Thoracic aorta (tissue), 2 donors: ENCODE measurements around the gene FYCO1. TPM values are rescaled to one million over a fixed set of nuclear protein-coding genes. Genes with fewer than 3 reads are reported as not detected.
A peak's percentile ranks its signal among the peaks of the same experiment; 100 is the strongest.
"Not testable (repeated sequence)": the region's sequence is repeated elsewhere in the genome, so short reads cannot be mapped to it uniquely, and the experiment has no call there.

Source experiments
- ATAC-seq: fragments of 150-250 bp; one replicate; pipeline ENCODE4 v1.8.0; 2017; ENCODE audit warnings: low read depth; ENCODE audit not compliant: insufficient number of reproducible peaks, low FRiP score
- DNase-seq: peaks from one replicate; pipeline ENCODE4 v3.0.0-alpha.2; 2020; ENCODE audit warnings: low spot score
- H3K27ac ChIP-seq, 2 donors: fragments of 200-600 bp; sonication (generic); 1 replicate in 1 of 2; 2 replicates in 1 of 2; pipeline ENCODE4 v1.5.1; 2016; ENCODE audit warnings: mild to moderate bottlenecking in 2 of 2, moderate library complexity in 2 of 2
- H3K27me3 ChIP-seq: fragments of 200-600 bp; sonication (generic); replicated peaks from 2 replicates; pipeline ENCODE4 v1.6.0; 2016; ENCODE audit warnings: mild to moderate bottlenecking; ENCODE audit not compliant: insufficient read depth
- H3K36me3 ChIP-seq: fragments of 200-600 bp; sonication (generic); one replicate; pipeline ENCODE4 v1.5.1; 2016
- H3K4me1 ChIP-seq, 2 donors: fragments of 200-600 bp; sonication (generic); 1 replicate in 1 of 2; 2 replicates in 1 of 2; pipeline versions ENCODE4 v1.5.1 to v1.6.0; 2016; ENCODE audit warnings: low read depth in 2 of 2, mild to moderate bottlenecking in 1 of 2; ENCODE audit not compliant: control insufficient read depth in 1 of 2
- H3K4me3 ChIP-seq: fragments of 200-600 bp; sonication (generic); 2 replicates; pipeline ENCODE4 v1.5.1; 2016; ENCODE audit warnings: mild to moderate bottlenecking
- H3K9me3 ChIP-seq: fragments of 200-600 bp; sonication (generic); 2 replicates; pipeline ENCODE4 v1.5.1; 2016
- total RNA-seq, 2 donors: library from RNA; depleted of rRNA; stranded (reverse); fragments of >200 nt; gene quantifications; one replicate each; pipeline versions ENCODE4 v1.1.0 to v1.2.3, GENCODE V29; 2016
- TF ChIP-seq, protein P1 (sequence below): fragments of 200-600 bp; sonication (generic); IDR thresholded peaks from one replicate; pipeline ENCODE4 v1.5.1; 2019; ENCODE audit warnings: antibody characterized with exemption

The FYCO1 gene
- total RNA-seq, 2 donors from 2014 or later = 70.4 to 86.1 TPM

DNA sequence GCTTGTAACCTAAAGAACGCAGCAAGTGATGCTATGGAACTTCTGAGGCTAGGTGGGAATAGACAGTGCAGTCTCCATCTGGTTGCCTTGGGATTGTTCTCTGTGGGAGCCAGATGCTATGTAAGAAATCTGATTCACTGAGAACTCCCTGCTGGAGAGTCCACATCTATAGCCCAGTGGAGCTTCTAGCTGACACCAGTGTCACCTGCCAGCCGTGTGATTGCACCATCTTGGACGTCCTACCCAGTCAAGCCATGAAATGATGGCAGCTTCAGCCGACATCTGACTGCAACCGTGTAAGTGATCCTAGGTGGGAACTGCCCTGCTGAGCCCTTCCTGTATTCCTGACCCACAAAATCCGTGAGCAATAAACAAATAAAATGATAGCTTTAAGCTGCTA lies 12.4 kb upstream of the FYCO1 start:
- H3K27ac ChIP-seq = no peak overlapping the region
- no peaks in the 10 kb centered on the region for H3K36me3 ChIP-seq
- H3K4me1 ChIP-seq = peaks cover 4 to 11% of the 10 kb centered on the region in 2 donors
- H3K9me3 ChIP-seq = no peaks in the 10 kb centered on the region
- H3K27me3 ChIP-seq = no peaks in the 10 kb centered on the region
- ATAC-seq (no peak), DNase-seq (no peak)
- H3K4me3 ChIP-seq = no peak overlapping the region
- TF ChIP-seq, protein P1, sequence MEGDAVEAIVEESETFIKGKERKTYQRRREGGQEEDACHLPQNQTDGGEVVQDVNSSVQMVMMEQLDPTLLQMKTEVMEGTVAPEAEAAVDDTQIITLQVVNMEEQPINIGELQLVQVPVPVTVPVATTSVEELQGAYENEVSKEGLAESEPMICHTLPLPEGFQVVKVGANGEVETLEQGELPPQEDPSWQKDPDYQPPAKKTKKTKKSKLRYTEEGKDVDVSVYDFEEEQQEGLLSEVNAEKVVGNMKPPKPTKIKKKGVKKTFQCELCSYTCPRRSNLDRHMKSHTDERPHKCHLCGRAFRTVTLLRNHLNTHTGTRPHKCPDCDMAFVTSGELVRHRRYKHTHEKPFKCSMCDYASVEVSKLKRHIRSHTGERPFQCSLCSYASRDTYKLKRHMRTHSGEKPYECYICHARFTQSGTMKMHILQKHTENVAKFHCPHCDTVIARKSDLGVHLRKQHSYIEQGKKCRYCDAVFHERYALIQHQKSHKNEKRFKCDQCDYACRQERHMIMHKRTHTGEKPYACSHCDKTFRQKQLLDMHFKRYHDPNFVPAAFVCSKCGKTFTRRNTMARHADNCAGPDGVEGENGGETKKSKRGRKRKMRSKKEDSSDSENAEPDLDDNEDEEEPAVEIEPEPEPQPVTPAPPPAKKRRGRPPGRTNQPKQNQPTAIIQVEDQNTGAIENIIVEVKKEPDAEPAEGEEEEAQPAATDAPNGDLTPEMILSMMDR = no peak

DNA sequence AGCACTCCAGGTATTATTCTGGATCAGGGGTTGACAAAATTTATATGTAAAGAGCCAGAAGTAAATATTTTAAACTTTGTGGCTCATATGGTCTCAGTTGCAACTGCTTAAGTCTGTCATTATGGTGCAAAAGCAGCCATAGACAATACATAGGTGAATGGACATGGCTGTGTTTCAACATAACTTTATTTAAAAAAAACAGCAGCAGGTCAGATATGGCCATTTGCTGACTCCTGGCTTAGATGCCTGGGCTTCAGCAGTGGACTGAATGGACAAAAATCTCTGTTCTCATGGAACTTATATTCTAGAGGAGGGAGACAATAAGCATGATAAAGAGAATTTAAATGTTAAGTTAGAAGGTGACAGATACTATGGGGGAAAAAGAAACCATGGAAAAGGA lies 11.7 kb upstream of the FYCO1 start:
- H3K4me1 ChIP-seq = peaks cover 4 to 11% of the 10 kb centered on the region in 2 donors
- no peaks in the 10 kb centered on the region for H3K9me3 ChIP-seq
- H3K27ac ChIP-seq = no peak overlapping the region
- no peak overlapping the region for H3K4me3 ChIP-seq
- TF ChIP-seq, protein P1 = no peak
- ATAC-seq (no peak), DNase-seq (no peak)
- H3K36me3 ChIP-seq = no peaks in the 10 kb centered on the region
- no peaks in the 10 kb centered on the region for H3K27me3 ChIP-seq

DNA sequence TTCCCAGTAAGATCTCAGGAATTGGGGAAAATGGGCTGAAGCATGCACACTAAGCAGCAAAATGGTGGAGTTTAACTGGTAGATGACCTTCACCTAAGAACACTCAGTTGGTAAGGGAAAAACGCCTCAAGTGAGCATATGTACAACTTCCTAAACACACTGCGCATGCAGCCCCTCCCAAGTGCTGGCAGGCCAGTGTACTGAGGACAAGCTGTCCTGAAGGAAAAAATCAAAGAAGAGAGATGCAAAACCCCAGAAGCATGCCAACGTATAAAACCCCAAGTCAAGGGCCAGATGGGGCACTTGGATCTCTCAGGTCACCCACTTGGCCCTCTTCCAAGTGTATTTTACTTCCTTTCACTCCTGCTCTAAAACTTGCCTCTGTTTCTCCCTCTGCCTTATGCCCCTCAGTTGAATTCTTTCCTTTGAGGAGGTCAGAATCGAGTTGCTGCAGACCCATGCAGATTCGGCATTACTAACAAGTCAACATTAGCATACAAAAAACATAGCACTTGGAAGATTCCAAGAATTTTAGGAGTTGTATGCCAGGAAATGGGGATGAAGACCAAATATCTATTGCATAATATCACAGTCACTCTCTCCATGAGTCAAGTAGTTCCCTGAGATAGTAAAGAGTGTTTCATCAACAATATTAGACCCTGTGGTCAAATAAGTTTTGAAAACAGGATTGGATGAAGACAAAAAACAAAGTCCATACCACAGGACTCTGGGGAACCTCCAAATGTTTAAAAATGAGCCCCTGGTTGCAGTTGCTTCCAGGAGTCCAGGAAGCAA lies 10.8 kb upstream of the FYCO1 start:
- H3K27me3 ChIP-seq = no peaks in the 10 kb centered on the region
- H3K4me1 ChIP-seq = peaks cover 4 to 11% of the 10 kb centered on the region in 2 donors
- ATAC-seq (peak; percentile 43), DNase-seq (no peak)
- no peaks in the 10 kb centered on the region for H3K36me3 ChIP-seq
- no peak overlapping the region for H3K27ac ChIP-seq
- no peak overlapping the region for H3K4me3 ChIP-seq
- TF ChIP-seq, protein P1 = no peak
- H3K9me3 ChIP-seq = no peaks in the 10 kb centered on the region

DNA sequence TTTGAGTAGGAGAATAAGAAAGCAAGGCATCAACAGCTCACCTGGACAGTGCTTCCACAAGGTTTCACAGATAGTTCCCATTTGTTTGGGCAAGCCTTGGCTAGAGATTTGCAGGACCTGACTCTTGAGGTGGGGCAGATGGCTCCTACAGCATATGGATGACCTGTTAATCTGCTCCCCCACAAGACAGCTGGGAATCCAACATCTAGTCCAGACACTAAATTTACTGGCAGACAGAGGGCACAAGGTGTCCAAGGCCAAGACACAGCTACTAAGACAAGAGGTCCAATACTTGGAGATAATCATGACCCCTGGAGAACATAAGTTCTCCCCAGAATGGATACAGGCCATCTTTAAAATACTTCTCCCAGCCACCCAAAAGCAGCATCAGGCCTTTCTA lies 8.1 kb upstream of the FYCO1 start:
- peaks cover 4 to 11% of the 10 kb centered on the region in 2 donors for H3K4me1 ChIP-seq
- ATAC-seq, DNase-seq, H3K36me3 ChIP-seq, H3K27ac ChIP-seq, H3K4me3 ChIP-seq, H3K27me3 ChIP-seq, H3K9me3 ChIP-seq: not testable (repeated sequence)

DNA sequence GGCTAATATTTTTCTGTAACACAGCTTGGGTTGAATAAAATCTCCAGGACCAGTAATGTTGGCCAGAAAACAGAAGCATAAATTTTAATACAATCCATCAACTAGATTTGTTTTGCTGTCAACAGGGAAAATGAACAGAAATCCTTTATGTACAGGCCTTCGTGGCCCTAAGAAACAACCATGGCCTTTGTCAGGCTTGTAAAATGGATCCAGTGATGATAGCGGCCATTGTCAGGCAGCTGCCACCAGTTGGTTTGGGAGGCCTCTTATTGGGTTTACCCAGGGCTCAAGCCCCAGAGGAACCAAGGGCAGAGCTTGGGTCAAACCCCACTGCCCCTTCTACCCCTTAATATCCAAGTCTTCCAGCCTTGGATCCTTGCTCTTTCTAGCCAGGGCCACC lies 5.6 kb upstream of the FYCO1 start:
- Histone ChIP-seq H3K4me3 (no peak overlapping the region), H3K27ac (no peak overlapping the region), H3K36me3 (no peaks in the 10 kb centered on the region), H3K9me3 (no peaks in the 10 kb centered on the region), H3K27me3 (no peaks in the 10 kb centered on the region), H3K4me1 (peaks cover 0 to under 1% of the 10 kb centered on the region in 2 donors)
- DNase-seq (no peak), ATAC-seq (no peak)
- TF ChIP-seq, protein P1 = no peak
